EL (cell line): Measurements from ENCODE around the gene PRG2.
"Not testable (repeated sequence)": the region's sequence is repeated elsewhere in the genome, so short reads cannot be mapped to it uniquely, and the experiment has no call there.

ENCODE experiments used
- DNase-seq: peaks from one replicate; pipeline ENCODE4 v3.0.0-alpha.2; 2016

The PRG2 gene

DNA sequence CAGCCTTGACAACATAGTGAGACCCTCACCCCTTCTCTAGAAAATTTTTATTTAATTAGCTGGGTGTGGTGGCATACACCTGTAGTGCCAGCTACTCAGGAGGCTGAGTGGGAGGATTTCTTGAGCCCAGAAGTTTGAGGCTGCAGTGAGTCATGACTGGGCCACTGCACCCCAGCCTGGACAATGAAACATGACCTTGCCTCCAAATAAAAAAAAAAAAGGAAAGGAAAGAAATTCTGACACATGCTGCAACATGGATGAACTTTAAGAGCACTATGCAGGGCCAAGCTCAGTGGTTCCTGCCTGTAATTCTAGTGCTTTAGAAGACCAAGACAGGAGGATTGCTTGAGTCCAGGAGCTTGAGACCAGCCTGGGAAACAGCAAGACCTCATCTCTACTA is 27.7 kb upstream of the PRG2 start:
- DNase-seq = no peak

DNA sequence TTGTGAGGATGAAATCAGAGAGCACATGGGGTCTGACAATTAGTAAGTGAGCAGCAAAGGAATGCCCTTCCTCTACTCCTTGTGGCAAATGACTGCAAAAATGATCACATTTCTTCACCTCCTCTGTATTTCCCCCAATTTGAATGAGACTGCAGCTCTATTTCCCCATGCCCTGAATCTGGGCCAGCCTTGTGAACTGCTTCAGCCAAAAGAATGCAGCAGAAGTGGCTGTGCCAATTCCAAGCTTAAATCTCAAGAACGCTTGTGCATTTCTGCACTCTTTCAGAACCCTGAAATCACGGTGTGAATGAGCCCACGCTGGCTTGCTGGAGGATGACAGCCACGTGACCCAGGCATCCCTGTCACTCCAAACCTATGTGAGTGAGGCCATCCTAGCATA is 26.6 kb upstream of the PRG2 start:
- no peak for DNase-seq

DNA sequence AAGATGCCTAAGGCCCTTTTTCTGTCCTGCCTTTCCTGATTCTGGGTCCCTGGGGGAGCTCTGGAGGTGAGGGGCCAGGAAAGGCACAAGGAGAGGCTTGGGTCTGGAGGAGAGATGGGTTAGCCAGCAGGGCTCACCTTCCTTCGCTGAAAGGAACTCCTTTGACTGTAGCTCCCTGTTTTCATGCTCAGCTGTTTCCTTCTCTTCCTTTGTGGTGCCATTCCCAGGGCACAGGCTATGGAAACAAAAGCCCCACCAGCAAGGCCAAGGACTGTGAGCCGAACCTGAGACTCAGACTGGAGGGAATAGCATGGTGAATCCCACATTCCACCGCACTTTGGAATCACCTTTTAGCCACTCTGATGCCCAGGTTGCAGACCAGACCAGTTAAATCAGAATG is 26.0 kb upstream of the PRG2 start:
- no peak for DNase-seq

DNA sequence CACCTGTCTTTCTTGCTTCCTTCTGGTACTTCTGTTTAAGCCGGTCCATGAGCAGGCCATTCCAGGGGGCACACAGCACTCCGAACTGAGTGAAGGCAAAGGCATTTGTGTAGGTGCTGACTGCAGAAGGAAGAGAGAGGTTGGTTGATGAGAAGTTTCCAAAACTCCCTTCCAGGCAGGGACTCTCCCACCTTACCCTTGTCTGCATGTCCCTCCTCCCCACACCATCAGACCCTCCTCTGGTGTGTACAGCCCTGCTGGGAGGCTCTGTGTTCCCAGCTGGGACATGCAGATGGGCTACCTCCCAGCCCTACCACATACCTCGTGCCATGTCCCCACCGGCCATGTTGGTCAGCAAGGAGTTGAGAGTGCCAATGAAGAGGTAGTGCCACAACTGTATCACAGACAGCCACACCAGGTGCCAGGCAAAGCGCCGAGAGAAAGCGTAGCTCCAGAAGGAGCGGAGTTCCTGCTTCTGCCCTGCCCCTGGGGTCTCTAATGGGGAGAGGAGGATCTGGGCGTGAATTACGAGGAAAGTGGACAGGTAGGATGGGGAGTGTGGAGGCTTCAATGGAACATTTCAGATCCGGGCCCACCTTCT is 24.3 kb upstream of the PRG2 start:
- DNase-seq = no peak

- DNase-seq = no peak
Observed at GRCh38 chr11:57413681-57414080, 23.2 kb upstream of the PRG2 start.

GRCh38 chr11:57410287-57410686 is 19.8 kb upstream of the PRG2 start:
- DNase-seq = peak; percentile 77

GRCh38 chr11:57409321-57410100 is 19.1 kb upstream of the PRG2 start:
- DNase-seq = no peak

GRCh38 chr11:57408771-57409170 is 18.3 kb upstream of the PRG2 start:
- DNase-seq = no peak

GRCh38 chr11:57407941-57408475 is 17.6 kb upstream of the PRG2 start:
- no peak for DNase-seq

DNA sequence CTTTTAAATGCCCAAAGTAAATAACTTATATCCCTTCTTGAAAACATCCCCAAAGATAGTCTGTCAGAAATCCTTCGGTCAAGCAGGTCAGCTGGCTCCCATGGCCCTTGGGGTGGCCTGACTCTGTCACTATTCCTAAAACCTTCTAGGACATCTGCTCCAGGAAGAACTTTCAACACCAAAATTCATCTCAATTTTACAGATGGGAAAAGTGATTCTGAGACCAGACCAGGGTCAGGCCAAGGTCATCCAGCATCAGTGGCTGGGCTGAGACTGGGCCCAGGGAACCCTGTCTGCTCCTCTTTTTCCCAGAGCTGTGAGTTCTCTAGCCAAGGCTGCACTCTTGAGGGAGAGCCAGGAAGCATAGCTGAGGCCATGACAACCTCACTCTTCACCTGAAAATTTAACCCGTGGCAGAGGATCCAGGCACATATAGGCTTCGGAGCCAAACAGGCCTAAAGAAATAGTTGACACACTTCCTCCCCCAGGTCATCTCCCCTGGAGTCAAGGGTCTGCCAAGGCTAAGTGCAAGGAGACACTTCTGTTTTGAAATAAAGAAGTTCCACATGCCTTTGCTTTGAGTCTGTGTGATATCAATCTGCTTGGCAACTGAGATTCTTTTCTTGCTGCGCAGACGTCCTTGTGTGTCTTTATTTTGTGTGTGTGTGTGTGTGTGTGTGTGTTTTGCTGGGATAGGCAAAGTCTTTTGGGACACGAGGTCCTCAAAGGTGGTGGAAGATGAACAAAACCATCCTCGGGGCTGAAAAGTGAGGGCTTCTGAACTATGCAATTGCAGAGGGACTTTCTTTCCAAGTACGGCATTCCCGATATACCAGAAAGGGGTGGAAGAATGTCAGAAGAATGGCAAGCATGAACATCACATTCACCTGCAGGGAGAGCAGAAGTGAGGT is 16.8 kb upstream of the PRG2 start:
- no peak for DNase-seq

- DNase-seq = no peak
Observed at GRCh38 chr11:57406337-57406904, 16.0 kb upstream of the PRG2 start.

DNA sequence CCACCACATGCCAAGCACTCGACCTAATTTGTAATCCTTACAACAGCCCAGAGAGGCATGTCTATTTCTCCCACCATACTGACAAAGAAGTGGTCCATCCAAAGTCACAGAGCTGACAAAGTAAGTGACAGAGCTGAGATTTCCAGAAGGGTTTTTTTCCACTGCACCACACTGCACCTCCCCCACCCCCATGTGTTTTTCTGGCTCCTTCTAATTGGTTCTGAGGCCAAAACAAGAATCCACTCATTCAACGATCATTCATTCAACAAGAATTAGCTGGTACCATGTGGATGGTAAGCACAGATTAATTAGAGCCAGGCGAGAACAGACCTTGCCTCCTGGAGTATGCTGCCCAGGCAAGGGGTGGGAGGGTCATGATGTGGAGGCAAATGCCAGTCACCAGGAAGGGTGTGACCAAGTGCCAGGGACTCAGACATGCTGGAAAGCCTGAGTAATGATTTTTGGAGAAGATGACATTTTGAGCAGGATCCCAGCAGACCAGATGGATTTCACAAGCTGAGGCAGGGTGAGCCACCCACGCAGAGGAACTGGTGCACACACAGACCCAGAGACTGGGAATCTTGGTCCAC is 14.9 kb upstream of the PRG2 start:
- no peak for DNase-seq

DNA sequence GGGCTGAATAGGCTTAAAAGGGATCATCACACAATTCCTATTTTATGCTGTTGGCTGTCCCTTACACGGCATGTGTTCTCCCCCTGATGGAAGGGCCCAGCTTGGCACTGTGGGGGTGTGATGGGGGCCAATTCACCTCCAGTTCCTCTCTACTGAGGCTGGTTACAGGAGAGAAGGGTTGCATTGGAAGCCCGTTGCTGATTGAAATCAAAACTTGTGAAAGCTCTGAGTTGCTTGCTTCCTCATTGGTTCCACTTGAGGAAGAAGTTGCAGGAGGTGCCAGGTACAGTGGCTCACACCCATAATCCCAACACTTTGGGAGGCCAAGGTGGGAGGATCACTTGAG is 13.3 kb upstream of the PRG2 start:
- no peak for DNase-seq

DNA sequence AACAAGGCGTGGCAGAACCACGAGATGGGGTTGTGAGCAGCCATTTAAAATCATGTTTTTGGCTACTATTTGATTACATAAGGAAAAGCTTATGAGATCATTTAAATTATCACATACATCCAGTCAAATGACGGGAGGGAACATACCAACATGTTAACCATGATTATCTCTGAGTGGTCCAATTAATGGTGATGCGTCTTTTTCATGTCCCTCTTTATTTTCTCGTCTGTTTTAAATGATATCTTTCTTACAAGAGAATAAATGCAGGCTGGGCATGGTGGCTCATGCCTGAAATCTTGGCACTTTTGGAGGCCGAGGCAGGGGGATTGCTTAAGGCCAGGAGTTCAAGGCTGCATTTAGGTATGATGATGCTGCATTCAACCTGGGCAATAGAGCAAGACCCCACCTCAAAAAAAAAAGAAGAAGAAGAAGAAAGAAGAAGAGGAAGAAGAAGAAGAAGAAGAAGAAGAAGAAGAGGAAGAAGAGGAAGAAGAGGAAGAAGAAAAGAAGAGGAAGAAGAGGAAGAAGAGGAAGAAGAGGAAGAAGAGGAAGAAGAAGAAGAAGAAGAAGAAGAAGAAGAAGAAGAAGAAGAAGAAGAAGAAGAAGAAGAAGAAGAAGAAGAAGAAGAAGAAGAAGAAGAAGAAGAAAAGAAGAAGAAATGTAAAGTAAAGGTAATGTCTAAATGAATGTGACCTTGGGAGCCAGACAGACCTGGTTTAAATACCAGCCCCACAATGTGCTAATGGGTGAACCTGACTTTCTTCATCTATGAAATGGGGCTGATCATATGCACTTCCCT is 12.8 kb upstream of the PRG2 start:
- DNase-seq = not testable (repeated sequence)

GRCh38 chr11:57402188-57403002 is 11.9 kb upstream of the PRG2 start:
- DNase-seq = peak; percentile 33

GRCh38 chr11:57399972-57400578 is 9.6 kb upstream of the PRG2 start:
- no peak for DNase-seq

GRCh38 chr11:57399221-57399620 is 8.8 kb upstream of the PRG2 start:
- no peak for DNase-seq

GRCh38 chr11:57397394-57397990 is 7.0 kb upstream of the PRG2 start:
- DNase-seq = no peak

DNA sequence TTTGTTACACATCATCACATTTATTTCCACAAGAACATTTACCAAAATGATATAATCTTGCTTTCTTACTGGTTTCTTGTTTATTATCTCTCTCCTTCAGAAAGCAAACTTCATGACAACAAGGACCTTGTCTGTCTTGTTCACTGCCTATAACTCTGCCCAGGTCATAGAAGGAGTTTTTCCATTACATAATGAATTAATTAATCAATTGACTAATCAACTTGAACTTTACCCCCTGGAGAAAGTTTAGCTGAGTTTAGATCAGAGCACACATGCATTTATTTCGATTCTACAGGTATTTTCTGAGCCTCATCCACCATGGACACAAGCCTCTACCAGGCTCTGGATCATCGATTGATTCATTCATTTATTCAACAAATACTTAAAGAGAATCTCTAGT is 6.3 kb upstream of the PRG2 start:
- no peak for DNase-seq
